ENCODE results near the gene PCLO. TPM values are rescaled to one million over a fixed set of nuclear protein-coding genes. Genes with fewer than 3 reads are reported as not detected.

Gene PCLO
- total RNA-seq, 1 donor from 2014 or later, result 6.7 TPM

DNA sequence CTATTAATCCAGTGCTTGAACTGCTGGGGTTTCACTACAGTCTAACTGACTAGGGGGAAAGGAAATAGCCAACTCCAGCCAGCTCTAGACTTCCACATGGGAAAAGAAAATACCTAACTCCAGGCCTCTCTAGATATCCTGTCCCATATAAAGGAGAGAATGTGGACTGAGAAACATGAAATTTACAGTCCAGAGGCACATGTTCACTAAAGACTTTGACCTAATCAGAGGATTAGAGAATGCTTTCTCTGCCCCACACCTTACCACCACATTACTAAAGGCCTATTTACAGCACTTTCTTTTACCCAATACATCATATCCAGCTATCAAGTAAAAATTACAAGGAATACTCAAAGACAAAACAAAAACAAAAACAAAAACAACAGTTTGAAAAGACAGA is 164.2 kb downstream of the PCLO start:
- Mint-ChIP-seq H3K27ac (no peak overlapping the region), H3K27me3 (no peaks in the 10 kb centered on the region), H3K9me3 (no peaks in the 10 kb centered on the region), H3K4me3 (no peak overlapping the region), H3K36me3 (no peaks in the 10 kb centered on the region), H3K4me1 (ENCODE audit: unreplicated experiment) (no peaks in the 10 kb centered on the region)
- no peak for DNase-seq (ENCODE audit: extremely low spot score, unreplicated experiment)
- TF ChIP-seq, protein P1, sequence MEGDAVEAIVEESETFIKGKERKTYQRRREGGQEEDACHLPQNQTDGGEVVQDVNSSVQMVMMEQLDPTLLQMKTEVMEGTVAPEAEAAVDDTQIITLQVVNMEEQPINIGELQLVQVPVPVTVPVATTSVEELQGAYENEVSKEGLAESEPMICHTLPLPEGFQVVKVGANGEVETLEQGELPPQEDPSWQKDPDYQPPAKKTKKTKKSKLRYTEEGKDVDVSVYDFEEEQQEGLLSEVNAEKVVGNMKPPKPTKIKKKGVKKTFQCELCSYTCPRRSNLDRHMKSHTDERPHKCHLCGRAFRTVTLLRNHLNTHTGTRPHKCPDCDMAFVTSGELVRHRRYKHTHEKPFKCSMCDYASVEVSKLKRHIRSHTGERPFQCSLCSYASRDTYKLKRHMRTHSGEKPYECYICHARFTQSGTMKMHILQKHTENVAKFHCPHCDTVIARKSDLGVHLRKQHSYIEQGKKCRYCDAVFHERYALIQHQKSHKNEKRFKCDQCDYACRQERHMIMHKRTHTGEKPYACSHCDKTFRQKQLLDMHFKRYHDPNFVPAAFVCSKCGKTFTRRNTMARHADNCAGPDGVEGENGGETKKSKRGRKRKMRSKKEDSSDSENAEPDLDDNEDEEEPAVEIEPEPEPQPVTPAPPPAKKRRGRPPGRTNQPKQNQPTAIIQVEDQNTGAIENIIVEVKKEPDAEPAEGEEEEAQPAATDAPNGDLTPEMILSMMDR (conservative IDR thresholded peaks at IDR 0.05), result no peak

DNA sequence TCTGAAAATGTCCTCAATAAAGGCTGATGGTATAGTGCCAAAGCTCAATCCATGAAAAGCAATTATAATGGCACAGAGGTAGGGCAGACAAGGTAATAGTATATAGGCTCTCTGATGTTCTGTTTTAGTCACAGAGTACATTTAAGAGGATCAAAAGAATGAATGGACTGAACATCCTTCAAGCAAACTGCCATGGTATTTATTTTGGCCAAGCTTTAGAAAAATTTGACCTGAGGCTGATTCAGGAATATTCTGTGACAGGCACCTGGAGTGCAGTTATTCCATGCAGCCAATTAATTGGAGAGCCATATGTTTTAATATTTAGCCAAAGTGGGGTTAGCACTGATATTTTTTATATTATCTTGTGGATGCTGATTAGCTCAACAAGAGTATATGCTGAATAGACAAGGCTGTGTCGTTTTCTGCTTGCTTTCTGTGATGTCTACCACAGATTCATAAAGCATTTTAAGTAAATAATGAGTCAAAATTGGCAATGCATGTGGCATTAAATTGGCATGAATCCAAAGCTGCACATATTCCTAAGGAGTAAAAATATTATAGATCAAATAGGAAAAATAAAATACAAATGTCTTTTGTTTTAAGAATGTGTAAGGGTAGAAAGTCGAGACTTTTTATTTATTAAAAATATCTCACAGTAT is 177.4 kb downstream of the PCLO start:
- Mint-ChIP-seq H3K27ac (no peak overlapping the region), H3K4me1 (ENCODE audit: unreplicated experiment) (no peaks in the 10 kb centered on the region), H3K27me3 (no peaks in the 10 kb centered on the region), H3K36me3 (no peaks in the 10 kb centered on the region), H3K9me3 (no peaks in the 10 kb centered on the region), H3K4me3 (no peak overlapping the region)
- DNase-seq (ENCODE audit: extremely low spot score, unreplicated experiment), result no peak
- TF ChIP-seq, protein P1 (conservative IDR thresholded peaks at IDR 0.05), result no peak

DNA sequence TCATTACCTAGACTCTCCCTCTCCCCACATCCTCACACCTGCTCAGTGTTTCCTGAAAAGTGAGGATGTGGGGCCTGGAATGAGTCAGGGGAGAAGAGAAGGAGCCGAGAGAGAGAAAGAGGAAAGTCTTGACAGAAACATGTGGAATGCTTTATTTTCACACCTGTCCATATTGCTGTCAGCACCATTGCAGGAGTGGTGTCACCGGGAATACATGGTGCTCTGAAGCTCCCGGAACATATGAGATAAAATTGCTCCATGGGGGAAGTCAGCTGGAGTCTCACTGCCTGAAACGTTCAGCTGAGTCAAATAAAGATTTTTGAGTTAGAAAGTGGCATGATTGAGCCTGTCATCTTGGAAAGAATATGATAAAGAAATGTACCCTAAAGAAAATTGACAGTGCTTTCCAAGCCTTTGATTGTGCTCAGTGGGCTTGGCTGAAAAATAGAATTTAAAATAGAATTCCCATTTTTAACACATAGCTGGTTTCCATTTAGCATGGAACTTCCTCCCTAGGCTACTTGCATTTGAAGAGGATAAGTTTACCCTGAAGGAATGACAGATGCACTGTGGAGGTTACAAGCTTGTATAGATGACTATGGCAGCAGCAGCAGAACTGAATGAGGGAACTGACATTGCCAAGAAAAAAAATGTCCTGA is 182.4 kb downstream of the PCLO start:
- DNase-seq (ENCODE audit: extremely low spot score, unreplicated experiment), result no peak
- no peak overlapping the region for H3K4me3 Mint-ChIP-seq
- no peak overlapping the region for H3K27ac Mint-ChIP-seq
- H3K9me3 Mint-ChIP-seq, result no peaks in the 10 kb centered on the region
- H3K27me3 Mint-ChIP-seq, result no peaks in the 10 kb centered on the region
- H3K36me3 Mint-ChIP-seq, result no peaks in the 10 kb centered on the region
- H3K4me1 Mint-ChIP-seq (ENCODE audit: unreplicated experiment), result no peaks in the 10 kb centered on the region
- TF ChIP-seq, protein P1 (conservative IDR thresholded peaks at IDR 0.05), result no peak

DNA sequence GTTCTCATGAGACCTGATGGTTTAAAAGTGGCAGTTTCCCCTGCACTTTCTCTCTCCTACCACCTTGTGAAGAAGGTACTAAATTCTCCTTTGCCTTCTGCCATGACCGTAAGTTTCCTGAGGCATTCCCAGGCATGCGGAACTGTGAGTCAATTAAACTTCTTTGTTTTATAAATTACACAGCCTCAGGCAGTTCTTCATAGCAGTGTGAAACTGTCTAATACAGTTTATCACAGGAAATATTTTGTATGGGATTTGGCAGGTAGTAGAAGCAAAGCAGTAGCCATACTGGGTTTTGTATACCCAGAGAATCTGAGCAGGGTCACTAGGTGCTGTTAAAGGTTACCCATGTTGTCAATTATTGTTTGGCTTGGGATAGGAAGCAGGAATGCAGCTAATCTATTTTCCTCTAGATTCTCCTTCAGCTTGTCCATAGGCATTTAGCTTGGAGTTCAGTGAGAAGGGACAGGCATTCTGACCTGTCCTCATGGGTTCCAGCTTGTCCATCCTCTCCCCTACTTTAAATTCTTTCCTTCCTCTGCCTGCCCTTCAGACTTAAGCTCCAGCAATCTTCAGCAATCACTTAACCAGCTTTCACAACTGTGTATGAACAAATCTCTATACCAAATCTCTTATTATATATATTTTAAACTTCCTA is 186.7 kb downstream of the PCLO start:
- no peaks in the 10 kb centered on the region for H3K4me1 Mint-ChIP-seq (ENCODE audit: unreplicated experiment)
- H3K4me3 Mint-ChIP-seq, result no peak overlapping the region
- no peaks in the 10 kb centered on the region for H3K36me3 Mint-ChIP-seq
- DNase-seq (ENCODE audit: extremely low spot score, unreplicated experiment), result no peak
- H3K27ac Mint-ChIP-seq, result no peak overlapping the region
- TF ChIP-seq, protein P1 (conservative IDR thresholded peaks at IDR 0.05), result no peak
- H3K9me3 Mint-ChIP-seq, result no peaks in the 10 kb centered on the region
- H3K27me3 Mint-ChIP-seq, result no peaks in the 10 kb centered on the region

DNA sequence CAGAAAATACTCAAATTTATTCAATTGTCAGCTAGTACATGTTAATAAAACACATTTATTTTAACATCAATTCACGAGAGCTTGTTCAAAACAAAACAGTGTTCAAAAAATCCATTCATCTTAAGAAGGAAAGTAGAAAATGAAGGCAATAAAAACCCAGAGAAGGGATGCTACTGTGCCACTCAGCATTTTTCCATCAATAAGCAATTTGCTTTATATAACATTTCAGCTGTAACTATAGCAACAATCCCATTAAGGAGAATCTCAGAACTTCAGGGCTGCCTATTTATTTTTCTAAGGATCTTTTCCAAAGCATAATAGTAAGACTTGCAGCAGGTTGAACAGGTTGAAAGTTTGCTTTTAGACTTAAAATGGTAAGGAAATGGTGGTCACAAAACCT is 190.5 kb downstream of the PCLO start:
- no peak for DNase-seq (ENCODE audit: extremely low spot score, unreplicated experiment)
- H3K4me3 Mint-ChIP-seq, result no peak overlapping the region
- no peak overlapping the region for H3K27ac Mint-ChIP-seq

More for the DNA sequence above, 190.5 kb downstream of the PCLO start:
- Mint-ChIP-seq H3K36me3 (no peaks in the 10 kb centered on the region), H3K4me1 (ENCODE audit: unreplicated experiment) (no peaks in the 10 kb centered on the region), H3K27me3 (no peaks in the 10 kb centered on the region), H3K9me3 (no peaks in the 10 kb centered on the region)
- TF ChIP-seq, protein P1 (conservative IDR thresholded peaks at IDR 0.05), result no peak

Data from type B pancreatic cell (in vitro differentiated cells).